Psoas muscle (tissue), 8 donors: ENCODE results near the gene LRRC2. TPM values are rescaled to one million over a fixed set of nuclear protein-coding genes. Genes with fewer than 3 reads are reported as not detected.
A peak's percentile ranks its signal among the peaks of the same experiment; 100 is the strongest.

Experiments
- ATAC-seq, 4 donors: fragments of 200-7000 bp; cut with Tn5 transposase; one replicate each; pipeline ENCODE4 v1.9.1; 2020; ENCODE audit warnings: moderate library complexity in 3 of 4, mild to moderate bottlenecking in 2 of 4
- DNase-seq, 2 donors: peaks; one replicate each; pipeline ENCODE4 v3.0.0-alpha.2; 2020
- H3K27ac ChIP-seq: fragments of 200-600 bp; one replicate; pipeline ENCODE4 v1.8.0; 2022
- H3K27me3 ChIP-seq, 3 donors: fragments of 200-600 bp in 1 of 3; one replicate each; pipeline versions ENCODE4 v1.6.1 to v1.8.0; 2013 to 2022; ENCODE audit warnings: low read length in 2 of 3, mild to moderate bottlenecking in 2 of 3, moderate library complexity in 1 of 3; ENCODE audit not compliant: insufficient read depth in 3 of 3
- H3K36me3 ChIP-seq, 2 donors: fragments of 200-600 bp in 1 of 2; one replicate each; pipeline versions ENCODE4 v1.6.1 to v1.8.0; 2013 to 2022; ENCODE audit warnings: low read depth in 1 of 2, mild to moderate bottlenecking in 1 of 2, moderate library complexity in 1 of 2; ENCODE audit not compliant: insufficient read depth in 1 of 2
- H3K4me1 ChIP-seq: fragments of 200-600 bp; one replicate; pipeline ENCODE4 v1.8.0; 2022
- H3K4me3 ChIP-seq: fragments of 200-600 bp; one replicate; pipeline ENCODE4 v1.8.0; 2022; ENCODE audit warnings: mild to moderate bottlenecking
- H3K9me3 ChIP-seq: fragments of 200-600 bp; one replicate; pipeline ENCODE4 v1.8.0; 2022
- WGBS, 3 donors: extraction: QIAGEN DNeasy Blood & Tissue Kit; methylation state at CpG; one replicate each; pipeline versions ENCODE4 v1.1.6 to v1.1.7; 2013; 5-methylcytosine and 5-hydroxymethylcytosine counted together
- intact Hi-C, 2 donors: fragments of 100-400 bp; cut with DNase I; formaldehyde crosslinking; loops; one replicate each; pipeline versions ENCODE4 v1.11.0 to v1.14.2; 2022
- polyA plus RNA-seq, 3 donors: library from polyadenylated mRNA; stranded (reverse); fragments of 200-250 nt; gene quantifications; one replicate each; pipeline ENCODE4 v1.2.3, GENCODE V29; 2013
- total RNA-seq, 4 donors: library from RNA; stranded (reverse); fragmentation: NEBNext Ultra II Directional in 2 of 4; extraction: Animal tissue kit (Norgen Biotek cat#: 25700) in 2 of 4; gene quantifications; one replicate each; pipeline versions ENCODE4 v1.2.1 to v1.2.4, GENCODE V29; 2021 to 2023
- TF ChIP-seq, protein P1 (sequence below): fragments of 200-600 bp; IDR thresholded peaks from one replicate; pipeline ENCODE4 v1.8.0; 2022; ENCODE audit warnings: antibody characterized with exemption
- donor health status: healthy with polysubstance abuse.
- donor health status: DM: no; HTN: no; CAD: no; lungs with moderate emphysema.
- donor health status: Bipolar disorder and iron deficiency.
- donor health status: healthy.
- donor health status: DM: yes; HTN: yes; CAD: no.
- donor health status: DM: no; HTN: no; CAD: no.
- donor health status: DM: no; HTN: no; CAD: no.
- donor health status: DM: yes; HTN: yes; CAD: no.

The LRRC2 gene
- total and polyA plus RNA-seq, 7 donors: 8.3 to 160 (median 65.1) TPM

DNA sequence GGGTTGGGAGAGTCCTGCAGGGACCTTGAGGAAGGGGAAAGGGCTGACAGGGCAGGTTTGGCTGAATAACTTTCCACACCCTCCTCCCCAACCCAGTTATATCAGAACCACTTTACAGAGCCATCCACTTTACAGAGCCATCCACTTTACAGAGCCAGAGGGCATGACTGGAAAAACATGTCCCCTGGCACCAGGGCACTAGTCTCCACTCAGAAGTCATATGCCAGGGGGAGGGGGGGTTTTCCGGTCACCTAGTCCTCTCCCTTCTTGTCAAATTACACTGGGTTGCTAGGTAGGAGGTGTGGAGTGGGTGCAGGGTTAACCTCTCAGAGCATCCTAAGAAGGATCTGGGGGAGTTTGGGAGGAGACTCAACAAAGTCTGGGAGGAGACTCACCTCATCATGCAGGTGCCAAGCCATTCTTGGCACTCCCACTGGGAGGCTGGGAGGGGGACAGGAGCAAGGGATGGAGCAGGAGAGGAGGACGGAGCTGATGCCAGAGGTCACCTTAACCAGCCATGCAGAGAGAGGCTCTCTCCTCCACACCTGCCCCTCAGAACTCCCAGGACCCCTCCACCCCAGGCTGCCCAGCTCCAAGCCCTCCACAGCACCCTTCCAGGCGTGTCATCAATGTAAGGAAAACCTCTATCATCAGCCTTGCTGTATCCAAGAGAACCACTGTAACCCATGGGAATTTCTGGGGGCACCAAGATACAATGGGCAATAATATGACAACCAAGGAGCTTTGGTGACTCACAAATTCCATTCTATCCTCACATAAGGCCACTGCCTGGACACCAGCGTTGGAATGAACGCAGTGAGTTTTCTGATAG, 1.7 kb downstream of the LRRC2 start:
- TF ChIP-seq, protein P1, sequence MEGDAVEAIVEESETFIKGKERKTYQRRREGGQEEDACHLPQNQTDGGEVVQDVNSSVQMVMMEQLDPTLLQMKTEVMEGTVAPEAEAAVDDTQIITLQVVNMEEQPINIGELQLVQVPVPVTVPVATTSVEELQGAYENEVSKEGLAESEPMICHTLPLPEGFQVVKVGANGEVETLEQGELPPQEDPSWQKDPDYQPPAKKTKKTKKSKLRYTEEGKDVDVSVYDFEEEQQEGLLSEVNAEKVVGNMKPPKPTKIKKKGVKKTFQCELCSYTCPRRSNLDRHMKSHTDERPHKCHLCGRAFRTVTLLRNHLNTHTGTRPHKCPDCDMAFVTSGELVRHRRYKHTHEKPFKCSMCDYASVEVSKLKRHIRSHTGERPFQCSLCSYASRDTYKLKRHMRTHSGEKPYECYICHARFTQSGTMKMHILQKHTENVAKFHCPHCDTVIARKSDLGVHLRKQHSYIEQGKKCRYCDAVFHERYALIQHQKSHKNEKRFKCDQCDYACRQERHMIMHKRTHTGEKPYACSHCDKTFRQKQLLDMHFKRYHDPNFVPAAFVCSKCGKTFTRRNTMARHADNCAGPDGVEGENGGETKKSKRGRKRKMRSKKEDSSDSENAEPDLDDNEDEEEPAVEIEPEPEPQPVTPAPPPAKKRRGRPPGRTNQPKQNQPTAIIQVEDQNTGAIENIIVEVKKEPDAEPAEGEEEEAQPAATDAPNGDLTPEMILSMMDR: no peak
- peaks cover 3% of the 10 kb centered on the region for H3K9me3 ChIP-seq
- intact Hi-C loops: loop anchor here (5.0 kb wide), 2 partner anchors 63 to 68 kb away; no protein-coding TSS in a partner anchor
- DNase-seq (peak in 1 of 2 donors; percentile 67), ATAC-seq (peak in 2 of 4 donors; percentile 13 to 28)
- no peaks in the 10 kb centered on the region for H3K36me3 ChIP-seq
- no peaks in the 10 kb centered on the region for H3K27me3 ChIP-seq
- WGBS, 3 donors: 37 to 52% (median 39%) methylated on average over 5 of the region's 5 CpGs
- peak overlapping the region; percentile 70 for H3K4me3 ChIP-seq
- H3K27ac ChIP-seq: peak overlapping the region; percentile 94
- peaks cover 40% of the 10 kb centered on the region for H3K4me1 ChIP-seq

DNA sequence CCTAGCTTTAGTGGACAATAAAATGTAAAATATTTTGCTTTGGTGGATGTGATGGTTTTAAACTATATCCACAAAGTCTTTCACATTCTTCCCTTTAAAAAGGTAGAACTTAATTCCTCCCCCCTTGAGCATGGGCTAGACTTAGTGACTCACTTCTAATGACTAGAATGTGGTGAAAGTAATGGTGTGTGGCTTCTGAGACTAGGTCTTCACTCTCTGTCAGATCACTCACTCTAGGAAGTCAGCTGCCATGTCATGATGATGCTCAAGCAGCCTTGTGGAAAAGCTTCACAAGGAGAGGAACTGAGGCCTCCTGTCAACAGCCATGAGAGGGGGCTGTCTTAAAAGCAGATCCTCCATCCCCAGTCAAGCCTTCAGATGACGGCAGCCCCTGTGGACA, 4.2 kb downstream of the LRRC2 start:
- no peaks in the 10 kb centered on the region for H3K27me3 ChIP-seq
- no peak for DNase-seq
- H3K4me1 ChIP-seq: peaks cover 59% of the 10 kb centered on the region
- no peaks in the 10 kb centered on the region for H3K9me3 ChIP-seq
- TF ChIP-seq, protein P1: no peak
- intact Hi-C loops: loop anchor here in 1 of 2 donors (5.0 kb wide), 1 partner anchor 65 kb away; no protein-coding TSS in a partner anchor
- no peak overlapping the region for H3K4me3 ChIP-seq
- peaks cover 0 to 9% of the 10 kb centered on the region in 2 donors for H3K36me3 ChIP-seq
- ATAC-seq: no peak
- peak overlapping the region; percentile 94 for H3K27ac ChIP-seq
- WGBS, 3 donors: 96 to 97% (median 97%) methylated on average over 1 of the region's 1 CpG

DNA sequence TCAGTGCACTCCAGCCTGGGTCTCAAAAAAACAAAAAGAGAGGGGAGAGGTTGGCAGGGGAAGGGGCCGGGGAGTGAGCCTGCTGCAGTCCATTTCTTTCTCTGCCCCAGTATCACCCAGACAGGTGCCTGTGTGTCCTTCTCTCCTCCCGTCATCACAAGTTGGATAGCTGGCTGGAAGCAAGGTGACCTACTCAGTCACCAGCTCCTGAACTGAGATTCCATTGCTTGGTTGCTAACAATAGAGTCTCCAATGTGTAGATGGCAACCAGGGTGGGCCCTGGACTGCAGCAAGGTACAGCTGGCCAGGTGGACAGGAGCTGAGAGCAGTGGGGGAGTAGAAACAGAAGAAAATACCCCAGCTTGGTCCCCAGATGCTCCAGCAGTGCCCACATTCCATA, 4.6 kb downstream of the LRRC2 start:
- Histone ChIP-seq H3K4me1 (peaks cover 59% of the 10 kb centered on the region), H3K27ac (peak overlapping the region; percentile 94), H3K27me3 (no peaks in the 10 kb centered on the region), H3K36me3 (peaks cover 0 to 9% of the 10 kb centered on the region in 2 donors), H3K9me3 (no peaks in the 10 kb centered on the region), H3K4me3 (no peak overlapping the region)
- TF ChIP-seq, protein P1: no peak
- WGBS, 3 donors: 28 to 45% (median 45%) methylated on average over 2 of the region's 2 CpGs
- ATAC-seq (no peak), DNase-seq (no peak)
- intact Hi-C loops: loop anchor here in 1 of 2 donors (5.0 kb wide), 1 partner anchor 66 kb away; no protein-coding TSS in a partner anchor

DNA sequence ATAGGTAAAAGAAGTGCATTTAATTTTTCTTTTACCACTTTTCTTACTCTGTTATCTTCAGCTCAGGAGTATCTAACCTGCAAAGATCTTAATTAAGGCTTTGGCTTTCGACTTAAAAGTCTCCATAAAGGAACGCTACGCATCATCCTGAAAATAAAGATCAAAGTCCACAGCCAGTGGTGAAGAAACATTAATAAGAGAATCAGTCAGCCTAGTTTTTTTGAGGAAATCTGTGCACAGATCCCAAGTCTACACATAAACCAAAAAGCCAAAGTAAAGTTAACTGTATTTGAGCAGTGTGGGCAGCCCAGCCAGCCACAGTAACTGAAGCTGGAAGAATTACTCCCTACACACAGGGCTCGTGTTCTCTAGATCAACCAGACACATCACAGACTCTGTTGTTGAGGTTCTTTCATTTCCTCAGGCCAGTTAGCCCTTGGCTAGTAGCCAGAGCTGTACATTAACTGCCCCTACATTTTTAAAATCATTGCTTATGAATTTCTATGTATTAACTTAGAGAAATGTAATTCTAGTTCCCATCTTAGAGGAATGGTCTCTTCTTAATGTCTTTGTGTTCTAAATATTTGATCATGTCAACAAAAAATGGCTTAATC, 6.9 kb downstream of the LRRC2 start:
- Histone ChIP-seq H3K27ac (peak overlapping the region; percentile 94), H3K9me3 (no peaks in the 10 kb centered on the region), H3K4me3 (peak overlapping the region; percentile 58), H3K27me3 (no peaks in the 10 kb centered on the region), H3K4me1 (peaks cover 55% of the 10 kb centered on the region), H3K36me3 (peaks cover 0 to 9% of the 10 kb centered on the region in 2 donors)
- intact Hi-C loops: loop anchor here in 1 of 2 donors (5.0 kb wide), 1 partner anchor 72 kb away; no protein-coding TSS in a partner anchor
- 57 to 66% (median 58%) methylated on average over 4 of the region's 4 CpGs for WGBS, 3 donors
- TF ChIP-seq, protein P1: no peak
- ATAC-seq (no peak), DNase-seq (no peak)
